ENCODE results near the gene CGN. TPM values are rescaled to one million over a fixed set of nuclear protein-coding genes. Genes with fewer than 3 reads are reported as not detected.

CGN gene
- total and polyA plus RNA-seq, 7 donors = 0.33 to 132 (median 1.8) TPM

DNA sequence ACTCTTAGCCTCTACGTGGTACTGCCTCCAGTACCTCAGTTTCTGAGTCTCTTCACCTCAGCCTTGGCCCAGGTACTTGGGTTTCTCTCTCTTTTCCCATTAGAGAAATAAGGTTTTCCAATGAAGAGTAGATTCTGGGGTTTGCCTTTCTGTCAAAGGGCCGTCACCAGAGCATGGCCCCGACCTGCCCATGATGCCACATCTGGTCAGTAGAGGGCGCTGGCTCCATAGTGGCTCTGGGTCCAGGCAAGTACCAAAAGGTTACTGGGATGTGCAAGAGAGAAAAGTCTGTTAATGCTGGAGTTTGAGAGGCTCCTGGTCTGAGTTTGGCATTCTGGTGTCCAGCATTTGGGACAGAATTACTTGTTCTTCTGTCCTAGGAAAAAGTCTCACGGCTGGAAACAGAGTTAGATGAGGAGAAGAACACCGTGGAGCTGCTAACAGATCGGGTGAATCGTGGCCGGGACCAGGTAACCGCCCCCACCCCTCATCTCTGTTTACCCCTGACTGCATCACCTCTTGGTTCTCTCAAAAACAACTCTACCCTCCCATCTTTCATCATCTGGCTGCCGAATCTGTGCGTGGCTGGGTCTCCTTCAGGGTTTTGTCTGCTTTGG lies 23.6 kb downstream of the CGN start:
- TF ChIP-seq, protein P1, sequence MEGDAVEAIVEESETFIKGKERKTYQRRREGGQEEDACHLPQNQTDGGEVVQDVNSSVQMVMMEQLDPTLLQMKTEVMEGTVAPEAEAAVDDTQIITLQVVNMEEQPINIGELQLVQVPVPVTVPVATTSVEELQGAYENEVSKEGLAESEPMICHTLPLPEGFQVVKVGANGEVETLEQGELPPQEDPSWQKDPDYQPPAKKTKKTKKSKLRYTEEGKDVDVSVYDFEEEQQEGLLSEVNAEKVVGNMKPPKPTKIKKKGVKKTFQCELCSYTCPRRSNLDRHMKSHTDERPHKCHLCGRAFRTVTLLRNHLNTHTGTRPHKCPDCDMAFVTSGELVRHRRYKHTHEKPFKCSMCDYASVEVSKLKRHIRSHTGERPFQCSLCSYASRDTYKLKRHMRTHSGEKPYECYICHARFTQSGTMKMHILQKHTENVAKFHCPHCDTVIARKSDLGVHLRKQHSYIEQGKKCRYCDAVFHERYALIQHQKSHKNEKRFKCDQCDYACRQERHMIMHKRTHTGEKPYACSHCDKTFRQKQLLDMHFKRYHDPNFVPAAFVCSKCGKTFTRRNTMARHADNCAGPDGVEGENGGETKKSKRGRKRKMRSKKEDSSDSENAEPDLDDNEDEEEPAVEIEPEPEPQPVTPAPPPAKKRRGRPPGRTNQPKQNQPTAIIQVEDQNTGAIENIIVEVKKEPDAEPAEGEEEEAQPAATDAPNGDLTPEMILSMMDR (IDR thresholded peaks at IDR 0.05) = peak; percentile 52 to 82 (median 80)
- TF ChIP-seq POLR2AphosphoS5 (IDR thresholded peaks at IDR 0.05) = no peak
- H3K4me3 ChIP-seq = no peak overlapping the region
- no peak overlapping the region for H3K27ac ChIP-seq
- intact Hi-C loops (cut with DNase I) = loop anchor here (1.0 to 2.0 kb wide), 2 partner anchors 90 to 201 kb away; no protein-coding TSS in a partner anchor
- WGBS, 2 donors = 60 to 67% methylated on average over 12 of the region's 12 CpGs
- peak; percentile 82 for DNase-seq
- H3K4me1 ChIP-seq = peaks cover 0 to 7% (median 6%) of the 10 kb centered on the region in 4 donors
- H3K27me3 ChIP-seq = no peaks in the 10 kb centered on the region
- no peaks in the 10 kb centered on the region for H3K9me3 ChIP-seq
- H3K36me3 ChIP-seq = no peaks in the 10 kb centered on the region

DNA sequence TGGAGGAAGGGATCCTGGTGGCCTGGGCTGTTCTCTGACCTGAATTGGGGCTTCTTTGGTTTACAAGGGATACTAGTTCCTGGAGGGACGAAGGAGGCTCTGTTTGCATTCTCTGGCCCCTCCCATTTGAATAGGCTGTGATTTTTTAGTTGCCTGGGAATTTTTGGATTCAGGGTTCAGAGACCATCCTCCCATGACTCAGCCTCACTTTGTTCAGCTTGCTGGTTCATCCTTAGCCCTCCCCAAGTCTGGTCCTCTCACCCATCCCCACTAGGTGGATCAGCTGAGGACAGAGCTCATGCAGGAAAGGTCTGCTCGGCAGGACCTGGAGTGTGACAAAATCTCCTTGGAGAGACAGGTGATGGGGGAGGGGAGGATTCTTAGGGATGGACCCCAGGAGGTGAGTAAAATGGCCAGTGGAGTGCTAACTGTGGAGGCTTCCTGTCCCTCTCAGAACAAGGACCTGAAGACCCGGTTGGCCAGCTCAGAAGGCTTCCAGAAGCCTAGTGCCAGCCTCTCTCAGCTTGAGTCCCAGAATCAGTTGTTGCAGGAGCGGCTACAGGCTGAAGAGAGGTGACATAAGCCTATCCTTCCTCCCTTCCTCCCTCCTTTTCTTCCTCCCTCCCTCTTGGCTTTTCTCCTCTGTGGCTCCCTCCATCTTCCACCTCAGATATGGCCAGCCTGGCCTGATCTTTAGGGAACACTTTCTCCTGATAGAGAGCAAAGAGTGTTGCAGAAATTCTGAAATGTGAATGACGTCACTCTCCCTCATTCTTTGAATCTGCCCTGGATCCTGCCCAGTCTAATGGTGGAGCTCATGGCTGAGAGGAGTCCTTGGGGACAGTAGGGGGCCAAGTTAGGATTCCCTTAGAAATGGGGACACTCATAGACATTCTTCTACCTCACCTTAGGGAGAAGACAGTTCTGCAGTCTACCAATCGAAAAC lies 24.4 kb downstream of the CGN start:
- H3K9me3 ChIP-seq = no peaks in the 10 kb centered on the region
- intact Hi-C loops (cut with DNase I) = loop anchor here (2.0 kb wide), 1 partner anchor 91 kb away; no protein-coding TSS in a partner anchor
- no peaks in the 10 kb centered on the region for H3K36me3 ChIP-seq
- TF ChIP-seq POLR2A (IDR thresholded peaks at IDR 0.05) (no peak), POLR2AphosphoS5 (IDR thresholded peaks at IDR 0.05) (no peak), EP300 (IDR thresholded peaks at IDR 0.05) (no peak)
- TF ChIP-seq, protein P1 (IDR thresholded peaks at IDR 0.05) = no peak
- WGBS, 2 donors = 79 to 86% methylated on average over 6 of the region's 6 CpGs
- no peaks in the 10 kb centered on the region for H3K27me3 ChIP-seq
- peaks cover 0 to 10% (median 9%) of the 10 kb centered on the region in 4 donors for H3K4me1 ChIP-seq
- H3K4me3 ChIP-seq = no peak overlapping the region
- DNase-seq = no peak
- H3K27ac ChIP-seq = no peak overlapping the region

DNA sequence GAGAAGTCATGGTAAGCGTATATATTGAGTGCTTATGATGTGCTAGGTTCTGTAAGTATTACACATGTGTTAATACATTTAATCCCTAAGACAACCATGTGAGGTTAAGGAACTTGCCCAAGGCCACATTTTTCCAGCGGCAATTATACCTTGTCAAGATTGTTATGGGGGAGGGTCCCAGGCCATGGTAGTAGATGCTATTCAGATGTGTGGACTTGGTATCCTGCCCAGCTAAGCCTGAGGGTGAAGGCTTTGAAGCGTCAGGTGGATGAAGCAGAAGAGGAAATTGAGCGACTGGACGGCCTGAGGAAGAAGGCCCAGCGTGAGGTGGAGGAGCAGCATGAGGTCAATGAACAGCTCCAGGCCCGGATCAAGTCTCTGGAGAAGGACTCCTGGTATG lies 25.3 kb downstream of the CGN start:
- no peaks in the 10 kb centered on the region for H3K9me3 ChIP-seq
- H3K36me3 ChIP-seq = no peaks in the 10 kb centered on the region
- peaks cover 0 to 19% (median 17%) of the 10 kb centered on the region in 4 donors for H3K4me1 ChIP-seq
- H3K4me3 ChIP-seq = no peak overlapping the region
- WGBS, 2 donors = 93 to 95% methylated on average over 7 of the region's 7 CpGs
- peak overlapping the region in 1 of 4 donors; percentile 2 for H3K27ac ChIP-seq
- intact Hi-C loops (cut with DNase I) = no loop called here
- no peak for DNase-seq
- H3K27me3 ChIP-seq = no peaks in the 10 kb centered on the region
- no peak for TF ChIP-seq POLR2AphosphoS5 (IDR thresholded peaks at IDR 0.05)
- TF ChIP-seq POLR2A (IDR thresholded peaks at IDR 0.05) = no peak

DNA sequence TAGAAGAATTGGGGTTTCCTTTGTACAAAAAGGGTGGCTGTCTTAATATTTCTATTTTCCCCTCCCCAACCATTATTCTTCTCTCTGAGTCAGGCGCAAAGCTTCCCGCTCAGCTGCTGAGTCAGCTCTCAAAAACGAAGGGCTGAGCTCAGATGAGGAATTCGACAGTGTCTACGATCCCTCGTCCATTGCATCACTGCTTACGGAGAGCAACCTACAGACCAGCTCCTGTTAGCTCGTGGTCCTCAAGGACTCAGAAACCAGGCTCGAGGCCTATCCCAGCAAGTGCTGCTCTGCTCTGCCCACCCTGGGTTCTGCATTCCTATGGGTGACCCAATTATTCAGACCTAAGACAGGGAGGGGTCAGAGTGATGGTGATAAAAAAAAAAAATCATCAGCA lies 25.9 kb downstream of the CGN start:
- Histone ChIP-seq H3K36me3 (no peaks in the 10 kb centered on the region), H3K27me3 (no peaks in the 10 kb centered on the region), H3K4me1 (peaks cover 0 to 25% (median 23%) of the 10 kb centered on the region in 4 donors), H3K9me3 (no peaks in the 10 kb centered on the region), H3K4me3 (no peak overlapping the region), H3K27ac (peak overlapping the region in 2 of 4 donors; percentile 2 to 26)
- TF ChIP-seq POLR2AphosphoS5 (IDR thresholded peaks at IDR 0.05) (no peak), POLR2A (IDR thresholded peaks at IDR 0.05) (no peak), EP300 (IDR thresholded peaks at IDR 0.05) (no peak)
- TF ChIP-seq, protein P1 (IDR thresholded peaks at IDR 0.05) = no peak
- intact Hi-C loops (cut with DNase I) = no loop called here
- 86% methylated on average over 9 of the region's 9 CpGs for WGBS, 2 donors
- DNase-seq = no peak
